Hepatocyte (in vitro differentiated cells): ENCODE data around the gene CNOT4. TPM values are rescaled to one million over a fixed set of nuclear protein-coding genes. Genes with fewer than 3 reads are reported as not detected.
"Not testable (repeated sequence)": the region's sequence is repeated elsewhere in the genome, so short reads cannot be mapped to it uniquely, and the experiment has no call there.

Experiments
- DNase-seq: peaks from one replicate; pipeline ENCODE4 v3.0.0-alpha.2; 2016; ENCODE audit warnings: low spot score
- H2AFZ ChIP-seq: fragments of 200-600 bp; sonication (generic); 2 replicates; pipeline ENCODE4 v1.6.0; 2016; ENCODE audit warnings: antibody characterized with exemption, mild to moderate bottlenecking
- H3K27ac ChIP-seq: fragments of 200-600 bp; sonication (generic); 2 replicates; pipeline ENCODE4 v1.5.1; 2016; ENCODE audit warnings: mild to moderate bottlenecking
- H3K27me3 ChIP-seq: fragments of 200-600 bp; sonication (generic); 2 replicates; pipeline ENCODE4 v1.6.1; 2016
- H3K36me3 ChIP-seq: fragments of 200-600 bp; sonication (generic); replicated peaks from 2 replicates; pipeline ENCODE4 v1.5.1; 2016; ENCODE audit warnings: low read depth; ENCODE audit not compliant: insufficient read depth
- H3K4me1 ChIP-seq: fragments of 200-600 bp; sonication (generic); 2 replicates; pipeline ENCODE4 v1.5.1; 2016; ENCODE audit warnings: mild to moderate bottlenecking, moderate library complexity; ENCODE audit not compliant: insufficient read depth
- H3K4me2 ChIP-seq: fragments of 200-600 bp; sonication (generic); 2 replicates; pipeline ENCODE4 v1.6.0; 2016
- H3K4me3 ChIP-seq: fragments of 200-600 bp; sonication (generic); 2 replicates; pipeline ENCODE4 v1.5.1; 2016; ENCODE audit warnings: mild to moderate bottlenecking
- H3K79me2 ChIP-seq: fragments of 200-600 bp; sonication (generic); 2 replicates; pipeline ENCODE4 v1.6.0; 2017; ENCODE audit warnings: mild to moderate bottlenecking
- H3K9me2 ChIP-seq: fragments of 200-600 bp; sonication (generic); replicated peaks from 2 replicates; pipeline ENCODE4 v1.6.0; 2017; ENCODE audit warnings: mild to moderate bottlenecking; ENCODE audit not compliant: insufficient read depth
- H3K9me3 ChIP-seq: fragments of 200-600 bp; sonication (generic); 2 replicates; pipeline ENCODE4 v1.5.1; 2016; ENCODE audit warnings: low read depth, mild to moderate bottlenecking
- H4K20me1 ChIP-seq: fragments of 200-600 bp; sonication (generic); 2 replicates; pipeline ENCODE4 v1.6.0; 2016; ENCODE audit warnings: mild to moderate bottlenecking; ENCODE audit not compliant: insufficient read depth, poor library complexity, severe bottlenecking
- EZH2 ChIP-seq: fragments of 200-600 bp; sonication (generic); IDR thresholded peaks from 2 replicates; pipeline ENCODE4 v1.6.1; 2016; ENCODE audit warnings: antibody characterized with exemption, mild to moderate bottlenecking, borderline replicate concordance
- EZH2phosphoT487 ChIP-seq: fragments of 200-600 bp; sonication (generic); IDR thresholded peaks from one replicate; pipeline ENCODE4 v1.6.1; 2018; ENCODE audit warnings: antibody characterized with exemption, mild to moderate bottlenecking, low read depth, moderate library complexity; ENCODE audit not compliant: unreplicated experiment, severe bottlenecking
- WGBS: methylation state at CpG from one replicate; pipeline ENCODE4 v1.1.6; 2016; ENCODE audit warnings: low lambda C conversion rate; ENCODE audit errors: missing lambda C conversion rate; 5-methylcytosine and 5-hydroxymethylcytosine counted together
- polyA plus RNA-seq: library from polyadenylated mRNA; unstranded; fragments of >200 nt; fragmentation: Nextera tagmentation; extraction: Ambion mirVana; gene quantifications from 2 replicates; pipeline ENCODE4 v1.2.1, GENCODE V29; 2016
- total RNA-seq: library from RNA; depleted of rRNA; stranded (reverse); fragments of >200 nt; gene quantifications from 2 replicates; pipeline ENCODE4 v1.2.3, GENCODE V29; 2014
- TF ChIP-seq, protein P1 (sequence below): fragments of 200-600 bp; sonication (generic); IDR thresholded peaks from 2 replicates; pipeline ENCODE4 v1.5.1; 2016; ENCODE audit warnings: antibody characterized with exemption, mild to moderate bottlenecking; ENCODE audit not compliant: poor library complexity

Gene CNOT4
- total and polyA plus RNA-seq, 2 experiments from 2014 or later: 11.8 to 12.9 TPM

DNA sequence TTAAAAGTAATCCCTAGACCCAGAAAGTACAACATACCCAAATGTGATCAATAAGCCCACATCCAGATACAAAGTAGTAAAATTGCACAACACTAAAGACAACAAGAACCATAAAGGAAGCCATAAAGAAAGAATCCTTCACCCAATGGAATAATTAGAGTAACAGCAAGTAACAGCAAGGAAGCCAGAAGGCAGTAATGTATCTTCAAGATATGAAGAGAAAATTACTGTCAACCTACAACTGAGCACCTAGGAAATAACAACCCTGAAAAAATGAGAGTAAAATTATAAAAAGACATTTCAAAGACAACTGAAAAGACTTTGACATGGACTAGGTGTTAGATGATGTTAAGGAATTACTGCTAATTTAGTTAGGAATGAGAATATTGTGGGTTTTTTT lies 60.5 kb downstream of the CNOT4 start:
- peaks cover 85% of the 10 kb centered on the region for H3K79me2 ChIP-seq
- H3K4me1 ChIP-seq: no peaks in the 10 kb centered on the region
- H3K4me2 ChIP-seq: no peak overlapping the region
- H2AFZ ChIP-seq: no peak overlapping the region
- no peak for DNase-seq
- no peaks in the 10 kb centered on the region for H3K9me3 ChIP-seq
- H3K36me3 ChIP-seq: no peaks in the 10 kb centered on the region
- H3K4me3 ChIP-seq: no peak overlapping the region
- TF ChIP-seq, protein P1, sequence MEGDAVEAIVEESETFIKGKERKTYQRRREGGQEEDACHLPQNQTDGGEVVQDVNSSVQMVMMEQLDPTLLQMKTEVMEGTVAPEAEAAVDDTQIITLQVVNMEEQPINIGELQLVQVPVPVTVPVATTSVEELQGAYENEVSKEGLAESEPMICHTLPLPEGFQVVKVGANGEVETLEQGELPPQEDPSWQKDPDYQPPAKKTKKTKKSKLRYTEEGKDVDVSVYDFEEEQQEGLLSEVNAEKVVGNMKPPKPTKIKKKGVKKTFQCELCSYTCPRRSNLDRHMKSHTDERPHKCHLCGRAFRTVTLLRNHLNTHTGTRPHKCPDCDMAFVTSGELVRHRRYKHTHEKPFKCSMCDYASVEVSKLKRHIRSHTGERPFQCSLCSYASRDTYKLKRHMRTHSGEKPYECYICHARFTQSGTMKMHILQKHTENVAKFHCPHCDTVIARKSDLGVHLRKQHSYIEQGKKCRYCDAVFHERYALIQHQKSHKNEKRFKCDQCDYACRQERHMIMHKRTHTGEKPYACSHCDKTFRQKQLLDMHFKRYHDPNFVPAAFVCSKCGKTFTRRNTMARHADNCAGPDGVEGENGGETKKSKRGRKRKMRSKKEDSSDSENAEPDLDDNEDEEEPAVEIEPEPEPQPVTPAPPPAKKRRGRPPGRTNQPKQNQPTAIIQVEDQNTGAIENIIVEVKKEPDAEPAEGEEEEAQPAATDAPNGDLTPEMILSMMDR: no peak
- TF ChIP-seq EZH2phosphoT487 (no peak), EZH2 (no peak)
- no peaks in the 10 kb centered on the region for H3K27me3 ChIP-seq
- no peaks in the 10 kb centered on the region for H3K9me2 ChIP-seq
- H3K27ac ChIP-seq: no peak overlapping the region
- peaks cover 63% of the 10 kb centered on the region for H4K20me1 ChIP-seq

DNA sequence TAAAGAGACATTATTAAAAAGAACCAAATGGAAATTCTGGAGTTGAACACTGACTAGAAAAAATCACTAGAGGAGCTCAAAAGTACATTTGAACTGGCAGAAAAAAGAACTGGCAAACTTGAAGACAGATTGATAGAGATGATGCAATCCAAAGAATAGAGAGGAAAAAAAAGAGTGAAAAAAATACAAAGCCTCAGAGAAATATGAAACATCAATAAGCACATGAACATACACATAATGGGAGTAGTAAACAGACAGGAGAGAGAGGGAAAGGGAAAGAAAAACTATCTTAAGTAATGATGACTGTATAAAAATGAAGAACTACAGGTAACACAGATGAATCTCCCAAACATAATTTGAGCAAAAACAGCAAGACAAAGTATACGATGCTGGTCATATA lies 61.1 kb downstream of the CNOT4 start:
- no peaks in the 10 kb centered on the region for H3K4me1 ChIP-seq
- no peaks in the 10 kb centered on the region for H3K9me2 ChIP-seq
- no peaks in the 10 kb centered on the region for H3K9me3 ChIP-seq
- no peak for TF ChIP-seq EZH2phosphoT487
- TF ChIP-seq, protein P1: no peak
- TF ChIP-seq EZH2: no peak
- peaks cover 85% of the 10 kb centered on the region for H3K79me2 ChIP-seq
- H3K36me3 ChIP-seq: no peaks in the 10 kb centered on the region
- 96% methylated on average over 1 of the region's 1 CpG for WGBS
- DNase-seq: no peak
- H3K27me3 ChIP-seq: no peaks in the 10 kb centered on the region
- no peak overlapping the region for H3K4me3 ChIP-seq
- no peak overlapping the region for H3K4me2 ChIP-seq
- H2AFZ ChIP-seq: no peak overlapping the region
- H4K20me1 ChIP-seq: peaks cover 57% of the 10 kb centered on the region
- no peak overlapping the region for H3K27ac ChIP-seq

DNA sequence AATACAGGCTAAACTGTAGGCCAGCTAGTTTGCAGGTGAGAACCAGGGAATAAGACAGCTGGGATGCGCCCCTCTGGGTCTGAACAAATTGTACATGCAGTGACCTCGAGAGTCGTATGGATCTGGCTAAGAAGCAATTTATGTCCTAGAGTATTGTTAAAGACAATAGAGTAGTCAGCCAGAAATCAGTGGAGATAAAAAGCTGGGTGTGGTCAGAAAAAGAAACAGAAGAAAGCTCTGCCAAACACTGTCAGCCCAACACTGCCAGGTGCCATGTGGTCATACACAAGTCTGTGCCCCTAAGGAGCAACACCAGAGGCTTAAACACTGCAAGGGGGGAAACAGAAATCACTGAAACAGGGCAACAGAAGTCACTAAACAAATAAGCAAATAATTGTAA lies 62.2 kb downstream of the CNOT4 start:
- DNase-seq: no peak
- Histone ChIP-seq H4K20me1 (peaks cover 50% of the 10 kb centered on the region), H3K79me2 (peaks cover 86% of the 10 kb centered on the region), H3K27ac (no peak overlapping the region), H3K4me3 (no peak overlapping the region), H3K9me2 (no peaks in the 10 kb centered on the region), H3K36me3 (no peaks in the 10 kb centered on the region), H3K4me2 (no peak overlapping the region), H3K27me3 (no peaks in the 10 kb centered on the region), H3K9me3 (no peaks in the 10 kb centered on the region), H3K4me1 (no peaks in the 10 kb centered on the region), H2AFZ (no peak overlapping the region)
- TF ChIP-seq, protein P1: no peak
- TF ChIP-seq EZH2 (no peak), EZH2phosphoT487 (no peak)
- WGBS: 69% methylated on average over 3 of the region's 3 CpGs

DNA sequence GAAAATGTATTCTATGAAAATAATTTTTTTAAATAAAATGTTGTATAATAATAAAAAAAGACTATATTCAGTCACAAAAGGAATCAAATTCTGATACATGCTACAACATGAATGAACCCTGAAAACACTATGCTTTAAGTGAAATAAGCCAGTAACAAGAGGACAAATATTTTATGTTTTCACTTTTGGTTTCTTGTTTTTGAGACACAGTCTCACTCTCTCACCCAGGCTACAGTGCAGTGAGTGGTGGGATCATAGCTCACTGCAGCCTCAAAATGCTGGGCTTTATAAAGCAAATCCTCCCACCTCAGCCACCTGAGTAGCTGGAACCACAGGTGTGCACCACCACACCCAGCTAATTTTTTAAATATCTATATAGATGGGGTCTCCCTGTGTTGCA lies 64.2 kb downstream of the CNOT4 start:
- H3K9me2 ChIP-seq: no peaks in the 10 kb centered on the region
- no peak overlapping the region for H2AFZ ChIP-seq
- H3K27me3 ChIP-seq: no peaks in the 10 kb centered on the region
- no peaks in the 10 kb centered on the region for H3K36me3 ChIP-seq
- no peak for TF ChIP-seq EZH2phosphoT487
- no peak for TF ChIP-seq EZH2
- TF ChIP-seq, protein P1: no peak
- no peak overlapping the region for H3K4me2 ChIP-seq
- no peak overlapping the region for H3K4me3 ChIP-seq
- H4K20me1 ChIP-seq: peaks cover 52% of the 10 kb centered on the region
- H3K27ac ChIP-seq: no peak overlapping the region
- H3K79me2 ChIP-seq: peaks cover 86% of the 10 kb centered on the region
- no peaks in the 10 kb centered on the region for H3K4me1 ChIP-seq
- no peaks in the 10 kb centered on the region for H3K9me3 ChIP-seq
- no peak for DNase-seq

DNA sequence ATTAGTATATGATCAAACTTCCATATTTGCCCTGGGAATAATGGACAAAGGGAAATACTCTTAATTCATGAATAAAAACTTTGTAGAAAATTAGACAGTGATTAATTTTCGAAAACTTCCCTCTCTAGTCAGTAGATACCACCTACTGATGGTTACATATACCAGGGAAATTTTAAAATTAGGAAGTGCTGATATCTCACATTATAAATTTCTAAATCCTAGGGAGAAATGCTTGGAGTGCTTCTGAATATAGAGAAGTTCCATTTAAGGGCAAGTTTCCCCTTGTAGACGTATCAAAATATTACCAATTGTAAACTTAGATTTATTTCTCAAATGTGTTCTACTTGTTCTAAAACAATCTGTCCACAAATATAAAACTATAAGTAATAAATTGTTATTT lies 64.6 kb downstream of the CNOT4 start:
- H3K79me2 ChIP-seq: peaks cover 86% of the 10 kb centered on the region
- not testable (repeated sequence) for H3K9me3 ChIP-seq, H3K9me2 ChIP-seq, H3K36me3 ChIP-seq, H2AFZ ChIP-seq, H3K4me1 ChIP-seq, H3K4me2 ChIP-seq, H3K4me3 ChIP-seq, H3K27me3 ChIP-seq, DNase-seq, H3K27ac ChIP-seq
- peaks cover 49% of the 10 kb centered on the region for H4K20me1 ChIP-seq
- WGBS: 96% methylated on average over 2 of the region's 2 CpGs
